ENCODE data around the gene TMEM127.
"Not testable (repeated sequence)": the region's sequence is repeated elsewhere in the genome, so short reads cannot be mapped to it uniquely, and the experiment has no call there.

TMEM127 gene

DNA sequence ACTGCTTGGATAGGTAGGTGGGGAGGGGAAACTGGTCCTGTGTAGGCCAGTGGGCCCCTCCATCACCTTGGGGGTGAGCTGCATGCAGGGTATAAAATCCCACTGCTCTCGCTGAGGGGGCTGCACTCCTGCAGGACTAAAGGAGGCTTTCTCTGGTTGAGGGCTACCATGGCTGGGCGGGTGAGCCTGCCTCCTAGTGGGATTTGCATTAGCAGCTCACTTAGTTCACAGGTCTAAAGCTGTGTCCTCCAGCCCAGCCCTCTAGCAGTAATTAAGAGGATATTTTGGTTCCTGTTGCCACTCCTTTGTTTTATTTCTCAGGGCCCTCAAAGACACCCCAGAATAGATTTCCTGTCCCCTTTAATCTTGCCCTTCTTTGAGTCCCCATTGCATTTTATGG, 24.6 kb downstream of the TMEM127 start:
- DNase-seq (ENCODE audit: low read depth in 3 of 3), result no peak

DNA sequence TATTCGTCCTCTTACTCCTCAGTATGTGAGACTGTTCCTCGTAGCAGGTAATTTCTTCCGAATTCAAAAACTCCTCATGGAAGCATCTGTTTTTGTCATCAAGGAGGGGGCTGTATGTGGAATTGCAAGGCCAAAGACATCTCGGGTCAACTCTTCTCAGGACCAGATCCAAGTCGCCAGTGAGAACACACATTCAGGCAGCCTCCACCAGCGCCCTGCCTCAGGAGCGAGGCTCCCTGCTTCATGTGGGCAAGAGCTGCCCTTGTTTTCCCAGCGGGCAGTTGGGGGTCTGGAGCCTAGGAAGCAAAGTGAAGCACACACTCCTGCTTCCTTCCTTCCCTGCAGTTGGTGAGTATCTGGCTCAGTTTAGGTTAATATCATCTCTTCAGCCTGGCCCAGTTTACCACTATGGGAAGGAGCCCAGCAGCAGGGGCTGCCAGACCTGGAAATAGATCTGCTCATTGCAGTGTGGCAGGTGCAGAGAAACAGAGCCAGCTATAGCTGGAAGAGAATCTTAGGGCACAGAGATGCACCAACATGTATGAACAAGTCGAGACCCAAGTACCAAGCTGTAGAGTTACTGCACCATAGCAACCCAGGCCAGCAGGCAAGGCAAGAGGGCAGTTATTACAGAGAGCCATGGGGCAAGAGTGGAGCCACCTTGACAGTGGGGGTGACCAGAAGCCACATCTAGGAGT, 25.3 kb downstream of the TMEM127 start:
- no peak for DNase-seq (ENCODE audit: low read depth in 3 of 3)

DNA sequence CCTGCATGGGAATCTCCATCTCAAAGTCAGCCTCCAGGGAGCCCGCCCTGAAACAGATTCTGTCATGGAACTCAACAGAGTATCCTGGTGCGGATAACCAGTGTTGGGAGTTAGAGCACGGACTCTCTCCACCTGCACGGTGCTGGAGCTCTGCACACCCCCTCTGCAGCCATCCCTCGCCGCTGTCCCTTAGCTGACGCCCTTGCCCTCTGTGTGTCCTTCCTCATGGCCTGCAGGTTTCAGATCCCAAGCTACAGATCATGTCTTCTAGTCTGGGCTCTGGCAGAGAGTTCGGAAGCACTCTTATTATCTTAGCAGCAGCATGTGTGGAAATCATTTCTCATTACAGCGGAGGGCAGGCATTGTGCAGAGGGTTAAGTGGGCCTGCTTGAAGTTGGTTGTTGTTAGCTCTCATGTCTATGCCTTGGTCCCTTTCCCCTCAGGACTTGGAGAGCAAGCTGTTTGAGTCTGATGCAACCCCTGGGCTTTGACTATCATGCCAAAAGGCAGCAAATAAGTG, 26.0 kb downstream of the TMEM127 start:
- no peak for DNase-seq (ENCODE audit: low read depth in 3 of 3)

DNA sequence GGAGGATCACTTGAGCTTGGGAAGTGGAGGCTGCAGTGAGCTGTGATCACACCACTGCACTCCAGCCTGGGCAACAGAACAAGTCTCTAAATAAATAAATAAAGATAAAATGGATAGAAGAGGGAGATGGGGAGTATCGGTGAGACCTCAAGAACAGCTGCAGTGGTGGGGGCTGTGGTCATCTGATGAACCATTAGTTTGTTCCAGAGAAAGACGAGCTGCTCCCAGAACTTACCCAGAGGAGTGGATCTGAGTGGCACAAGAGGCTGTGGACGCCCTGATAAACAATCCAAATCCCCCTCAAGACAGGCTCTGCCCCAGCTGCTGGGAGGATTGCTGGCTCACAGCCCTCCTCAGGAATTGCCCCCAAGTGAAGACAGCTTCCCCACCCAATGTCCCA, 26.7 kb downstream of the TMEM127 start:
- no peak for DNase-seq (ENCODE audit: low read depth in 3 of 3)

DNA sequence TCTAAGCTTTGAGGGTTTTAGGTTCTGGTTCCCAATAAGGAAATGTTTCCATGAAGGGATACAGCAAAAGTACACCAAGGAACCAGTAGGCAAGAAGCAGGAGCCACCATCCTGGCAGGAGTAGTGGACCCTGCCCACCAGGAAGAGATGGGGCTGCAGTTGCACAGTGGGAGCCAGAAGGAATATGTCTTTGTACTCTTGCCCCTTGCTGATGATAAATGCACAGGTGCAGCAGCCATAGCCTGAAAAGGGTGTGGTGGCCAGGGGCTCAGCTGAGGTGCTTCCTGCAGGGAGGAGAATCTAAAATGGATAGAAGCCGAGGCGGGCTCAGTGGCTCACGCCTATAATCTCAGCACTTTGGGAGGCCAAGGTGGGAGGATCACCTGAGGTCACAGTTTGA, 27.5 kb downstream of the TMEM127 start:
- no peak for DNase-seq (ENCODE audit: low read depth in 3 of 3)

DNA sequence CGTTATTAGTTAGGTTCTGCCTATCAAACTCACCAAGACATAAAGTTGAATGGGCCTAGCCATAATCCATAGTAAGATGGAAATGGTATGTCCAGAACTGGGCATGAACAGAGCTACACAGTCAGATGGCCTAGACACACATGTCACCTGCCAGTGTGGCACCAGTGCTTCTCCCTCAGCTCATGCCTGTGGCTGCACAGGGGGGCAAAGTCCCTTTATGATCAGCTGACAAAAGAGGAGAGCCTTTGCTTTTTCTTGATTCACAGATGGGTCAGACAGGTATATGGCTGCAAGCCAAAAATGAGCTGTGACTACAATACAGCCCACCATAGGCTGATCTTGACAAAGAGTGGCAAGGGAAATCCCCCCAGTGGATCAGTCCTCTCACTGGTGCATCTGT, 28.9 kb downstream of the TMEM127 start:
- no peak for DNase-seq (ENCODE audit: low read depth in 3 of 3)

DNA sequence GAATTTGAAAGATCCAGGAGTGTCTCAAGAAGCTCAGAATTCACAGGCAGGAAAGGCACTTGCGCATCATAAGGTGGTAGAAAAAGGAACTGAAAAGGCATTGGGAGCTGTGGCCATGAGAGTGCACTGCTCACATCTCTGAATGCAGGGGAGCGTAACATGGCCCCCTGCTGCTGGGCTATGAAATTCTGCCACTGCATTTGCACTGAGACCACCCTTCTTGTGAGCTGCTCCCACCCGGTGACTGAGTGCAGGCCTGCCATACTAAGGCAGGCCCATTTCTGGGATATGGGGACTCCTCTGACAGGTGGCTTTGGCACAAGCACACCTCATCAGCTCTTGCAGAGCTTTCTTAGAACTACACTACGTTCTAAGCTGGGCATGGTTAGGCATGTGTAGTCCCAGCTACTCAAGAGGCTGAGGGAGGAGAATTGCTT, 31.9 kb downstream of the TMEM127 start:
- no peak for DNase-seq (ENCODE audit: low read depth in 3 of 3)

DNA sequence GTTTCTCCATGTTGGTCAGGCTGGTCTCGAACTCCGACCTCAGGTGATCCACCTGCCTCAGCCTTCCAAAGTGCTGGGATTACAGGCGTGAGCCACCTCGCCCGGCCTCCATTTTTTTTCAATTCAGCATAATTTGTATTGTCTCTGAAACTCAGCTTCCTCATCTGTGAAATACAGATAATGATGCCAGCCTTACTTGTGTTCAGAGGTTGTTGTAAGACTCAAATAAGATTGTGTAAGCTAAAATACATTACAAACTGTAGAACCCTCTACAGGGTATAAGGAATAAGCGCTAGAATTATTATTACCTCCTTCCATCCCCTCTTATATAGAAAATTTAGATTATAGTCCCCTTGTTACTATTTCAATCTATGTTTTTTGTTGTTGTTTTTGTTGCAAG, 32.4 kb downstream of the TMEM127 start:
- DNase-seq (ENCODE audit: low read depth in 3 of 3), result no peak

DNA sequence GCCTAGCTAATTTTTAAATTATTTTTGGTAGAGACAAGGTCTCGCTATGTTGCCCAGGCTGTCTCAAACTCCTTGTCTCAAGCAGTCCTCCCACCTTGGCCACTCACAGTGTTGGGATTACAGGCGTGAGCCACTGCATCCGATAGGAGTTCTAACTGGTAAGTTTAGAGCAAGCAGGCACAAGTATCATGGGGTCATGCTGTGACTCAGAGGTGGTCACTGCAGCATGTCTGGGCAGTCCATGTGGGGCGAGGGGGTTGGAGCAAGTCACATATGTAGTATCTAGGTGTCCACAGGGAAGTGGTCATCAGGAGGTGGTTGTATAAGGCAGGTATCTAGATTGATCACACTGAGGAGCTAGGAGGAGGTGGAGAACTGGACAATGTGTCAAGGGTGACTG, 34.5 kb downstream of the TMEM127 start:
- no peak for DNase-seq (ENCODE audit: low read depth in 3 of 3)

DNA sequence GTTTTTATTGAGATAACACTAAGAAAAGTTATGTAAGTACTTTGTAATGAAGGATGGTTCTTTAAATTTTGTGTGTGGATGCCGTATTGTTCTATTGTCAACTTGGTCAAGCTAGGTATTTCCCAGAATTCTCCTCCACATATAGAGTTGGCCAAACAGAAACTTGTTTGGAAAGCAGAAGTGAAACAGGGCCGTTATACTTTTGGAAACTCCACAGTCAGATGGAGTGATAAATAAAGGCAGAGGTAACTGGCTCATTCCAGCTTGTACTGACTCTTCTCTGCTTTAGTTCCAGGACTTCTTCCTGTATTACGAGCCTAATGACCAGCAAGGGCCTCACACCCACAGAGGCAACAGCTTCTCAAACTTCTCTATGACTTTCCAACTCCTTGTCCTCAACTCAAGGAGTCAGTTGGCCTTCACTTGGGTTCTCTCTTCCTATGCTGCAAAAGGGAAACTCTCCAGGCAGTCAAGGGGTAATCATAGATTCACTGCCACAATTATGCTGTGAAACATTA, 40.7 kb downstream of the TMEM127 start:
- DNase-seq (ENCODE audit: low read depth in 3 of 3), result no peak

DNA sequence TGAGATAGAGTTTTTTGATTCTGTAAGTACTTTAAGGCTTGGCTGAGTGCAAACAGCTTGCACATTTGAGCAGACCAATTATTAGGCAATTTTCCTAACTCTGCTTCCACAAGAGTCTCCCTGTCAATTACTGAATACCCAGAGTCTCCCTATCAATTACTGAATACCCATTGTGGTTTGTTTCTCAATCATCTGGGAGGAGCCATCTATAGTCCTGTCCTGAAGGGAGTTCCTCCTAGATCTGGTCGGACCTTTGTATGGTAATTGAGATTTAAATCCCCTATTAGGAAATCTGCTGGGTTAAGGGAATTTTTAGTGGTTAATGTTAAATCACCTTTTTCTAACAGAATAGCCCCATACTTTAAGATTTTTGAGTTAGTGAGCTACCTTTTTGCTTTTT, 44.7 kb downstream of the TMEM127 start:
- not testable (repeated sequence) for DNase-seq (ENCODE audit: low read depth in 3 of 3)

DNA sequence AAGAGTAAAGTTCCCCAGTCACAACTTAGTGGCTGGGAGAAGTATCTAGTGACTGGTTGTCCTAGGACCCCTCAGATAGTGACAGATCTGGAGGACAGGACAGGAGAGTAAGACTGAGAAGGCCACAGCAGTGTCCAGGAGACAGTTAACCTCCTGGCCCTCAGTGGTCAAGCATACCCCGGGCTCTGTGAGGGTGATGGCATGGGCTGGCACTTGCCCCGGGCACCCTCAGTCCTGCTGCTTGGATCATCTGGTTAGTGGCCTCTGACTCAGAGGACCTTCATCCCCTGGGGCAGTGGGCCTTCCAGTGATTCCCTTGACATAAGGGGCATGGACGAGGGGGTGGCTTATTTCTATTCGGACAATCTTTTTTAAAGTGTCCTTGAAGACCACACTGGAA, 45.8 kb downstream of the TMEM127 start:
- not testable (repeated sequence) for DNase-seq (ENCODE audit: low read depth in 3 of 3)

DNA sequence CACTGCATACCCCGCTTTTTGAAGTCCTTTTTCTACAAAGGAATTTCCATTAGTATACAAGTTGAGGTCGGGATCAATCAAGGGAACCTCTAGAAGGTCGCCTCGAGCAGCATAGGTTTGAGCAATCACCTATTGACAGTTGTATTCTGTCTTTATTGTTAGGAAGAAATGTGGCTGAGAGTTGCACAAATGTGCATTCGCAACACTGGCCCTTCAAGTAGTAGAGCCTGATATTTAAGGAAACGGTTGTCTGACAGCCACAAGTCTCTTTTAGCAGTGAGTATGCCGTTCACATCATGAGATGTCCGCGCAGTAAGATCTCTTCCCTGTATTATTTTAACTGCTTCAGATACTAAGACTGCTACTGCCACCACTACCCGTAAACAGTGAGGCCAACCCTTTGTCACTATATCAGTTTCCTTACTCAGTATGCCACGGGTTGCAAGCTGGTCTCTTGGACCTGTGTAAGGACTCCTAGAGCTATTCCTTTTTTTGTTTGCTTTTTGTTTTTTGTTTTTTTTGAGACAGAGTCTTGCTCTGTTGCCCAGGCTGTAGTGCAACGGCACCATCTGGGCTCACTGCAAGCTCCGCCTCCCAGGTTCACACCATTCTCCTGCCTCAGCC, 47.2 kb downstream of the TMEM127 start:
- DNase-seq (ENCODE audit: low read depth in 3 of 3), result no peak

DNA sequence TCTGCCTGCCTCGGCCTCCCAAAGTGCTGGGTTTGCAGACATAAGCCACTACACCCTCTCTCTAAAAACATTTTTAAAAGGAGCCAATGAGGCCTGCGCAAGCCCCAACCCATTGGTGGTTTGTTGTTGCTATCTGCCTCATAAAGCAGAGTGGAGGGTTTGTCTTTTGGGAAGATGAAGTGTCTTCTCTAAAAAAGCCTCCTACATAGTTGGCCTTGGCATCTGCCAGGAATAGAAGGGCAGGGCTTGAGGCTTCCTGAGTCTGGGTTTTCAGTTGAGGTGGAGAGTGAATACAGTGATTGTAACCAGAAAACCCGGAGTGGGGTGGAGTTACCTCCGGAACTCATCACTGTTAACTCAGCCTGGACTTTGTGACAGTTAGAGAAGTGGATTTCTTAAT, 51.2 kb downstream of the TMEM127 start:
- no peak for DNase-seq (ENCODE audit: low read depth in 3 of 3)

DNA sequence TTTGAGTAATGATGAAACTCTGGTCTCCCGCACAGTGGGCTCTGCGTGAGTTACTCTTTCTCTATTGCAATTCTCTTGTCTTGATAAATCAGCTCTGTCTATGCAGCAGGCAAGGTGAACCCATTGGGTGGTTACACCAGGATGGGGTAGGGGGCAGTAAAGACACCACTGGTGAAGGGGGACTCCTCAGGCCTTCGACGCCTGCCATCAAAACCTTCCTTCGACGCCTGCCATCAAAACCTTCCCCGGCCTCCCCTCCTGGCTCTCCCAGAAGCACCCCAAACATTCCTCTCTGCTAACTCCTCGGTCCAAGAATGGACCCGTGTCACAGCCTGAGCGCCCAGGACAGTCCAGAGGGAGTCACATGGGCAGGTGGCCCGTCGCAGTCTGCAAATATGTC, 52.4 kb downstream of the TMEM127 start:
- no peak for DNase-seq (ENCODE audit: low read depth in 3 of 3)

DNA sequence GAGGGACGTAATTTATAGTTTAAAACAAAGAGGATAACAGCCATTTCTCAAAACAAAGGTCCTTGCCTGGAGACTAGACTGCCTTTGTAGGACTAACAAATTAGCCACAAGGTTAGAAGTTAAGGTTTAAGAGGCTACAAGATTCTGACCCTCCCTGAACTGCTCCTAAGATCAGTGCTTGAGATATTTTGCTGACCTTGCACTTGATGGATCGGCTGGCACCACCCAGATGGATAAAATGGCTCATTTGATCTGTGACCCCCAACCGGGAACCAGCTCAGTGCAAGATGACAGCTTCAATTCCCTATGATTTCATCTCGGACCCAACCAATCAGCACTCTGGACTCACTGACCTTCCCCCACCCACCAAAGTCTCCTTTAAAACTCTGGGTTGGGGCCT, 53.5 kb downstream of the TMEM127 start:
- no peak for DNase-seq (ENCODE audit: low read depth in 3 of 3)

DNA sequence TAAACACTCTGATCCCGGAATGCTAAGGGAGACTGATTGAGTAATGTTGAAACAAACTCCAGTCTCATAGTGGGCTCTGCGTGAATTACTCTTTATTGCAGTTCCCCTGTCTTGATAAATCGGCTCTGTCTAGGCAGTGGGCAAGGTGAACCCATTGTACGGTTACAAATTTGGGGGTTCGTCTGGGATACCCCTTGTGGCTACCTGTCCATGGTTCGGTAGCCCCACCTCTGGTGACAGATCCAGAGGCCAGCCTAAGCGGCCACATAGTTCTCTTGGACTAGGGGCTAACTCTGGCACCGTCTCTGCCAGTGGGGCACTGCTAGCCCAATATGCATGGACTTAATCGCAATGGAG, 56.1 kb downstream of the TMEM127 start:
- DNase-seq (ENCODE audit: low read depth in 3 of 3), result no peak

DNA sequence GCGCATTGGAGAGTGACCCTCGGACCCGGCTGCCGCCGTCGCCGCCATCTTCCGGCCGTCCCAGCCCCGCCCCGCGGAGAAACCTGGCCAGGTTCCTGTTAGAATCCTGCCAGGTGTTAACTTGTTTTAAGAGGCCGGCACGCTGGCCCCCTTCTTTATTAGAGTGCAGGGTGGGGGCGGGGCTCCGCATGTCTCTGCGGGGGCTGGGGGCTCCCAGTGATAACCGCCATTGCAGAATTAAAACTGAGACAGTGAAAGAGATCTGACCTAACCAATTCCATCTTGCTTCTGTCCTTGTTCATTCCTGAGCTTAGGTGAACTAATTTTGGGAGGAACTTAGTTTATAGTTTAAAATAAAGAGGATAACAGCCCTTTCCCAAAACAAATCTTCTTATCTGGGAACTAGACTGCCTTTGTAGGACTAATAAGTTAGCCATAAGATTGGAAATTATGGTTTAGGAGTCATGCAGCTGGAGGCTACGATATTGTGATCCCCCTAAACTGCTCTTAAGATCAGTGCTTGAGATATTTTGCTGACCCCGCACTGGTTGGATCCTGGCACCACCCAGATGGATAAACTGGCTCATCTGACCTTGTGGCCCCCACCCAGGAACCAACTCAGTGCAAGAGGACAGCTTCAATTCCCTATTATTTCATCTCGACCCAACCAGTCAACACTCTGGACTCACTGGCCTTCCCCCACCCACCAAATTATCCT, 56.6 kb downstream of the TMEM127 start:
- no peak for DNase-seq (ENCODE audit: low read depth in 3 of 3)

DNA sequence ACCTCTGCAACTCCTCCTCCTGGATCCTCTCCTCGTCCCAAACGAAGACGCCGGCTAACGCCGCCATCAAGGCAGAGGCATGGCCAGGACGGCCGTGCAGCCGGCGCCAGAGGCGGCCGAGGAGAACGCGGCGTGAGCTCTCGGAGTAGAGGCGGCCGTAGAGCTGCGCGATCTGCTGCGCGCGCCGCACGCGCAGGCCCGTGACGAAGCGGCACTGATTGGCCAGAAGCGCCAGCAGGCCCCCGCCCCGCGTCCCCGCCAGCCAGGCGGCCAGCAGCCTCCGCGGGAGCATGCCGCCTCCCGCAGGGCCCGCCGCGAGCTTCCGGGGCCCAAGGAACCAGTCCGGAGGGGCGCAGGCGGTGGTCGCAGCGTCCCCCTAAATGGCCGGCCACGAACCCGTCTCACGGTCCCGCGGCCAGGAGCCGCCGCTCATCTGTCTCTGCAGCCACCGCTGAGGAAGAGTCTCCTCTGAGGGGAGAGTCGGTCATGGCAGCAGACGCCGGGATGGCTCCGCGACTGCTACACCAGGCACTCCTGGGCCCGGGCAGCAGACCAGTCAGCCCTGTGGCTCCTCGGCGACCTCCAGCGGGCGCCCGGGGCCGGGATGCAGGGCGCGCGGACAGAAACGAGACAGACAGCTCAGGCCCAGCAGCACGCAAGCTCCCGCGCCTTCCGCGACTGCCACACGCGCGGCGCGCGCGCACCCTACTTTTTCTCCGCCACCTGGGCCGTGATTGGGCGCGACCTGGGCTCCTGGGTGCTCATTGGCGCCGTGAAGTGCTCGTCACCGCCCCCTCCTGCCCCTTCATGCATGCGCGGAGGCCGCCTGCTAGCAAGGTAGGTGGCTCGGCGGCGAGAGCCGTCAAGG, 57.4 kb downstream of the TMEM127 start, which contains the start of gene STARD7:
Gene STARD7, minus strand, starts transcription at position 685 of the 868 bp plus-strand sequence. Its CDS starts 393 bp downstream, at position 292.
- peak; percentile 96 for DNase-seq (ENCODE audit: low read depth in 3 of 3)

DNA sequence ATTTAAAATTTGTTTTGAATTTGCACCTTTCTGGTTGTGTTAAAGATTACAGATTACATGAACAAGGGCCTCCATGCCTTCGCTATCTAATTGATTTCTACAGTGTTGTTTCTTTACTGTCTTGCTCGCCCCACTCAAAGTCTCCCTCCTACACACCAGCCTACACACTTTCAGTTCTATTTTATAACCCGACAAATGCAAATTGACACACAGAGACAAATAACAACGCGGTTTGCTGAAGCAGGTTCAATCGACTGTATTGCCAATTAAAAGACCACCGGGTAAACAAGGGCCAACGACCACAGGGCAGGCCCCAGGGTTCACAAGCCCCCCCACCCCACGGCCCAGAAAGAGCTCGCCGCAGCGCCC, 58.0 kb downstream of the TMEM127 start:
- no peak for DNase-seq (ENCODE audit: low read depth in 3 of 3)

DNA sequence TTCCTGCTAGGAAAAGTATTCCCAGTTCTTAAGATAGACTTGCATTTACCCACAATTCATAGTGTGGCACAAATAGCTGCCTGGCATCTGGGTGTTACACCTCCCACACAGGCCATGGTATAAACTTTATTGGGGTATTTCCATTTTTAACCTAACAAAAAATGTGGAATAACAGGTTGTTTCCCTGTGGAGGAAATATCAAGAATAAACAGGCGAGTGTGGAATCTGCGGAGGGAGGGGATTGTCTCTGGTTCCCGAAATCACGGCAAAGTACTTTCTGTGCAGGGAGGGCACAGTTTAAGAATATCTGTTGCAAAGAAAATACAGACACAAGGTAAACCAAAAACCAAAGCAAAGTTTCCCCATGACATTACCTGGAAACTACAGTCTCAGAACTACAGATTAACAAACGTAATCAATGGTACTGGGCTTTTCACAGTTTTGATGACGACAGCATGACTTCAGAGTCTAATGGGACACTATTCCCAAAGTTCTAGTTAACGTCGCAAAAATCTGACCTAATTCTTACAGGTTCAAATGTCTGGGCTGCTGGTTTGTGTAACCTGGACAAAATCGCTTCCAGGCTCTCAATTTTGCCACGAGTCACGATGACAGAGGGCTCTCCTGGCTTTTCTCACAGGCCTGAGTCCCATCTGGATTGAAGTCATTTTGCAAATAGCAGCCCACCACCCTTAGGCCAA, 58.6 kb downstream of the TMEM127 start:
- DNase-seq (ENCODE audit: low read depth in 3 of 3), result no peak

Data from stimulated activated CD4-positive, alpha-beta T cell treated with anti-CD3 and anti-CD28 coated beads, TNF-alpha, amount 100 ng/mL, for 48 hours (primary cell).